ENCODE data around the gene YWHAG.

DNA sequence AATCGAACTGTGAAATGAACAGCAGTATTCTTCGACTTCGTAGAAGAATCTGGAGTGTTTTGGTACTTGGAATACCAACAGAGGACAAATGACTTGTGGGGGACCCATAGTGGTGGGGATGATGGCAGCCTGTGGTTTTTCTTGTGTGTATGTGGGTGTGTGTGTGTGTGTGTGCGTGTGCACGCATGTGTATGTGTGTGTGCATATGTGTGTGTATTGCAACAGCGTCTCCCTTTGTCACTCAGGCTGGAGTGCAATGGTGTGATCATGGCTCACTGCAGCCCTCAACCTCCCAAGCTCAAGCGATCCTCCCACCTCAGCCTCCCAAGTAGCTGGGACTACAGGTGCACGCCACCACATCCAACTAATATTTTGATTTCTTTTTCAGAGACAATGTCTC, 9.4 kb upstream of the YWHAG start:
- no peak for TF ChIP-seq YY1 (IDR thresholded peaks at IDR 0.05; ENCODE audit: insufficient read depth, insufficient read length)
- TF ChIP-seq SUZ12 (IDR thresholded peaks at IDR 0.05; ENCODE audit: extremely low read depth, insufficient read depth, insufficient read length) = no peak
